Small intestine (tissue), 7 donors: ENCODE measurements around the gene C19orf38. TPM values are rescaled to one million over a fixed set of nuclear protein-coding genes. Genes with fewer than 3 reads are reported as not detected.
"Not testable (repeated sequence)": the region's sequence is repeated elsewhere in the genome, so short reads cannot be mapped to it uniquely, and the experiment has no call there.

Experiments
- DNase-seq, 2 donors: peaks; one replicate each; pipeline versions ENCODE4 v3.0.0 to v3.0.0-alpha.2; 2013
- FAIRE-seq: peaks from 2 replicates; lab custom pipeline; 2012; peaks lifted over from hg19 to GRCh38; lab: Jason Lieb, UNC
- H3K27ac ChIP-seq, 3 donors: one replicate each; pipeline ENCODE4 v1.5.1; 2013; ENCODE audit warnings: low read length in 2 of 3, mild to moderate bottlenecking in 2 of 3, control low read depth in 1 of 3, inconsistent platforms in 1 of 3, low read depth in 1 of 3, moderate library complexity in 1 of 3
- H3K27me3 ChIP-seq, 3 donors: one replicate each; pipeline ENCODE4 v1.6.1; 2013; ENCODE audit warnings: low read length in 3 of 3, inconsistent platforms in 1 of 3; ENCODE audit not compliant: control insufficient read depth in 3 of 3, insufficient read depth in 3 of 3
- H3K36me3 ChIP-seq, 3 donors: one replicate each; pipeline ENCODE4 v1.6.1; 2013; ENCODE audit warnings: low read length in 3 of 3, inconsistent platforms in 1 of 3, low read depth in 1 of 3, mild to moderate bottlenecking in 1 of 3, moderate library complexity in 1 of 3; ENCODE audit not compliant: control insufficient read depth in 3 of 3, insufficient read depth in 2 of 3
- H3K4me1 ChIP-seq, 3 donors: one replicate each; pipeline ENCODE4 v1.6.1; 2013; ENCODE audit warnings: low read length in 2 of 3, inconsistent platforms in 1 of 3, low read depth in 1 of 3, mild to moderate bottlenecking in 1 of 3, moderate library complexity in 1 of 3; ENCODE audit not compliant: control insufficient read depth in 3 of 3, insufficient read depth in 2 of 3
- H3K4me3 ChIP-seq, 3 donors: one replicate each; pipeline ENCODE4 v1.5.1; 2013; ENCODE audit warnings: low read length in 3 of 3, control low read depth in 1 of 3, inconsistent platforms in 1 of 3, low read depth in 1 of 3, mild to moderate bottlenecking in 1 of 3, moderate library complexity in 1 of 3
- H3K9me3 ChIP-seq, 2 donors: one replicate each; pipeline ENCODE4 v1.6.1; 2013; ENCODE audit warnings: low read depth in 1 of 2, low read length in 1 of 2; ENCODE audit not compliant: control insufficient read depth in 2 of 2, insufficient read depth in 1 of 2
- WGBS, 3 donors: extraction: QIAGEN DNeasy Blood & Tissue Kit; methylation state at CpG; one replicate each; pipeline ENCODE4 v1.1.7; 2013; 5-methylcytosine and 5-hydroxymethylcytosine counted together
- polyA plus RNA-seq, 4 donors: library from polyadenylated mRNA; stranded (reverse) in 3 of 4; unstranded in 1 of 4; fragments of 200-250 nt in 3 of 4; fragments of 120-200 nt in 1 of 4; gene quantifications; one replicate each; pipeline versions ENCODE4 v1.2.1 to v1.2.3, GENCODE V29; 2013
- donor health status: healthy with polysubstance abuse.
- donor health status: control.
- donor health status: control.
- donor health status: Bipolar disorder and iron deficiency.
- donor health status: healthy.

The C19orf38 gene
- polyA plus RNA-seq, 4 donors: 1.1 to 2.6 (median 1.8) TPM

- FAIRE-seq: no peak
- Histone ChIP-seq H3K27ac (peak overlapping the region in 2 of 3 donors; percentile 53 to 56), H3K4me1 (peaks cover 0 to 10% (median 0%) of the 10 kb centered on the region in 3 donors), H3K36me3 (no peaks in the 10 kb centered on the region), H3K27me3 (no peaks in the 10 kb centered on the region), H3K9me3 (no peaks in the 10 kb centered on the region), H3K4me3 (peak overlapping the region in 1 of 3 donors; percentile 16)
- WGBS, 3 donors: 63 to 79% (median 67%) methylated on average over 6 of the region's 6 CpGs
- DNase-seq: no peak
Measured at GRCh38 chr19:10862561-10863106, 14.4 kb downstream of the C19orf38 start.

DNA sequence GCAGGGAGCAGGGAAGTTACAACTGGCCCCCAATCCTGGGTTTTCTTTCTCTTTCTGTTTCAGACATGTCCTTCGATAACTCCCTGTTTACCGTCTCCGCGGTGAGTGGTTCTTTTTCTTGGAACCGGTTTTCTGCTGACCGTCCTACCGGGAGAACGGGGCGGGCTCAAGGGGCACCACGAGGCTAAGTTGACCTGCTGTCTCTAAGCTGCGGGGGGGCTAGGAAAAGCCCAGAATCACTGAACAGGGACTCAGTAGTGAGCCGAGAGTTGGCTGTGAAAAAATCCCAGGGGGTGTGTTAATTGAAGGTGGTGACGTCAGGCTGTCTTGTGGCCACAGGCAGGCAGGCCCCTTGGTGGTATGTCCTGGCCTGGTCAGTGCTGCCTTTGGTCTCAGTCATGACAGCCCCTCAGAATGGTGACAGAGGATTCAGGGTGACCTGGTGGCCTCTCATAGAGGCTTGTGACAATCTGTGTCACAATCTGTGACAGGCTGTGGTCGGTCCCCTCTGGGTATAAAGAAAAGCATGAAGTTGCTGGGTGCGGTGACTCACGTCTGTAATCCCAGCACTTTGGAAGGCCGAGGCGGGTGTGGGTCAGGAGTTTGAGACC, 15.0 kb downstream of the C19orf38 start:
- 29 to 54% (median 47%) methylated on average over 18 of the region's 18 CpGs for WGBS, 3 donors
- peak; percentile 33 to 81 for DNase-seq
- peak overlapping the region in 2 of 3 donors; percentile 53 to 56 for H3K27ac ChIP-seq

GRCh38 chr19:10864538-10864899, 16.3 kb downstream of the C19orf38 start:
- no peak for FAIRE-seq

More for the DNA sequence above, 15.0 kb downstream of the C19orf38 start:
- peak overlapping the region in 1 of 3 donors; percentile 16 for H3K4me3 ChIP-seq
- FAIRE-seq: no peak
- H3K4me1 ChIP-seq: peaks cover 0 to 10% (median 0%) of the 10 kb centered on the region in 3 donors
- no peaks in the 10 kb centered on the region for H3K9me3 ChIP-seq
- no peaks in the 10 kb centered on the region for H3K36me3 ChIP-seq
- H3K27me3 ChIP-seq: no peaks in the 10 kb centered on the region

DNA sequence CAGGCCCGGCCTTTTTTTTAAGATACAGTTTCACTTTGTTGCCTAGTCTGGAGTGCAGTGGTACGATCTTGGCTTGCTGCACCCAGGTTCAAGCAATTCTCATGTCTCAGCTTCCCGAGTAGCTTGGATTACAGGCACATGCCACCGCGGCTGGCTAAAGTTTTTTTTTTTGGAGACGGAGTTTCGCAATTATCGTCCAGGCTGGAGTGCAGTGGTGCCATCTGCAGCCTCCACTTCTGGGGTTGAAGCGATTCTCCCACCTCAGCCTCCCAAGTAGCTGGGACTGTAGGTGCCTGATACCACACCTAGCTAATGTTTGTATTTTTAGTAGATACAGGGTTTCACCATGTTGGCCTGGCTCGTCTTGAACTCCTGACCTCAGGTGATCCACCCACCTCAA, 18.3 kb downstream of the C19orf38 start:
- Histone ChIP-seq H3K36me3 (no peaks in the 10 kb centered on the region), H3K4me3 (no peak overlapping the region), H3K27me3 (no peaks in the 10 kb centered on the region), H3K9me3 (no peaks in the 10 kb centered on the region), H3K4me1 (peaks cover 0 to 10% (median 0%) of the 10 kb centered on the region in 3 donors), H3K27ac (no peak overlapping the region)
- WGBS, 3 donors: 93 to 95% (median 95%) methylated on average over 10 of the region's 10 CpGs
- FAIRE-seq (no peak), DNase-seq (no peak)

More at GRCh38 chr19:10864538-10864899, 16.3 kb downstream of the C19orf38 start:
- no peak overlapping the region for H3K4me3 ChIP-seq
- no peaks in the 10 kb centered on the region for H3K27me3 ChIP-seq
- H3K9me3 ChIP-seq: no peaks in the 10 kb centered on the region
- no peaks in the 10 kb centered on the region for H3K36me3 ChIP-seq
- peaks cover 0 to 10% (median 0%) of the 10 kb centered on the region in 3 donors for H3K4me1 ChIP-seq
- peak; percentile 82 to 88 for DNase-seq
- peak overlapping the region in 1 of 3 donors; percentile 41 for H3K27ac ChIP-seq
- 8 to 15% (median 9%) methylated on average over 6 of the region's 6 CpGs for WGBS, 3 donors

- H3K27me3 ChIP-seq: no peaks in the 10 kb centered on the region
- H3K9me3 ChIP-seq: no peaks in the 10 kb centered on the region
- FAIRE-seq (no peak), DNase-seq (no peak)
- H3K4me3 ChIP-seq: no peak overlapping the region
- H3K27ac ChIP-seq: no peak overlapping the region
- H3K36me3 ChIP-seq: no peaks in the 10 kb centered on the region
- WGBS, 3 donors: 89 to 93% (median 92%) methylated on average over 10 of the region's 10 CpGs
- H3K4me1 ChIP-seq: peaks cover 0 to 7% (median 0%) of the 10 kb centered on the region in 3 donors
Measured at GRCh38 chr19:10868872-10869547, 20.8 kb downstream of the C19orf38 start.

GRCh38 chr19:10869872-10870311, 21.7 kb downstream of the C19orf38 start:
- FAIRE-seq, H3K9me3 ChIP-seq, H3K27ac ChIP-seq, DNase-seq, H3K4me3 ChIP-seq, H3K36me3 ChIP-seq, H3K27me3 ChIP-seq, H3K4me1 ChIP-seq: not testable (repeated sequence)
- WGBS, 3 donors: 95 to 98% (median 95%) methylated on average over 11 of the region's 11 CpGs

DNA sequence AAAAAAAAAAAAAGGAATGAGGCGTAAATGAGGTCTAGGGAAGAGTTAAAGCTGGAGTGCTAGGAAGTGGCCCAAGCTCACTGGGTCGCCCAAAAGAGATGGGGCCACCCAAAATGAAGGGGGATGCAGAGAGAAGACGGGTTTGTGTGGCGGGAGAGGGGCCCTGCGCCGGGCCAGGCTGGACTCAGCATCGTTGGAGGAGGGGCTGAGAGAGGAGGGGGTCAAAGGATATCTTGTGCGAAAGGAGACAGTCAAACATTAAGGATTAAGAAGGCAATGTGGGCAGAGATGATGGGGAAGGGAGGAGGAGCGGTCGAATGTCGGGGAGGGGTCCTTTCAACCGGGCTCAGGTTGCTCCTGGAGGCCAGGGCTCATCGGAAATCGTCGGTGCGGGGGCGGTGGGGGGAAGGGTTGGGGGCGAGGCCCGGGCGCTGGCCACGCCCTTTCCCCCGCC, 22.3 kb downstream of the C19orf38 start:
- DNase-seq (no peak), FAIRE-seq (no peak)
- Histone ChIP-seq H3K27me3 (no peaks in the 10 kb centered on the region), H3K4me3 (peak overlapping the region in 2 of 3 donors; percentile 31 to 59), H3K9me3 (no peaks in the 10 kb centered on the region), H3K4me1 (peaks cover 0 to 7% (median 3%) of the 10 kb centered on the region in 3 donors), H3K36me3 (peaks cover 0 to 11% (median 0%) of the 10 kb centered on the region in 3 donors), H3K27ac (peak overlapping the region; percentile 44 to 87 (median 76))
- WGBS, 3 donors: 1 to 2% (median 2%) methylated on average over 13 to 22 of the region's 22 CpGs

DNA sequence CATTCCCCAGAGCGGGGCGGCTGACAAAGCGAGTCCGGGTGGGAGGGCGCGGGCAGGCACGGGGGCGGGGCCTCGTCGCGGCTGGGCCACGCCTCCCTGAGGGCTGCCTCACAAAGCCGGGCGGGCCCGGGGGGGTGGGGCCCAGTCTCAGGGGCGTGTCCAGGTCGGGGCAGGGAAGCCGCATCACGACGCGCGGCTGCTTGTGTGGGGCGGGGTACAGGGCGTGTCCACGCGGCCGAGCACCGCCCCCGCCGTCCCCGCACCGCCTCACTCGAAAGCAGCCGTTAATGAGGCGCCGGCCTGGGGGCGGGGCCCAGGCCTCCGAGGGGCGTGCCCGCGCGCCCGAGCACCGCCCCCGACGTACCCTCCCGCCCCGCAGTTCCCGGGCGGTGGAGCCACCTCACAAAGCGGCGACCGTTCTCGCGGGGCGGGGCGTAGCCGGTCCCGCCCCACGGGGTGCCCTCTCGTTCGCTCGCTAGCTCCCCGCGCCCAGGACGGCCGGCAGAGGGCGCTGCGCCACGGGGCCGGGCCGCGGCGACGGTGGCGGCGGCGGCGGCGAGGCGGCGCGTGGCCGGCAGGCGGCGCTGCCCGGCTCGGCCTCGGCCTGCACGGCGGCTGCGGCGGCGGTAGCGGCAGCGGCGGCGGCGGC, 22.9 kb downstream of the C19orf38 start, which contains the start of gene CARM1:
Gene CARM1 (plus strand): TSS at position 599 of the 649 bp plus-strand sequence. CDS start 150 bp downstream, outside the sequence.
- Histone ChIP-seq H3K27me3 (no peaks in the 10 kb centered on the region), H3K9me3 (no peaks in the 10 kb centered on the region), H3K27ac (peak within 1 kb of the TSS; percentile 78 to 87 (median 86)), H3K36me3 (peaks cover 0 to 15% (median 0%) of the 10 kb centered on the region in 3 donors), H3K4me1 (peaks cover 0 to 7% (median 3%) of the 10 kb centered on the region in 3 donors), H3K4me3 (peak within 1 kb of the TSS; percentile 78 to 95 (median 83))
- DNase-seq (peak; percentile 98 to 100), FAIRE-seq (no peak)
- WGBS, 3 donors: 0 to 1% (median 1%) methylated on average over 19 to 99 of the region's 99 CpGs
